GM13976 (cell line): ENCODE results near the gene POLR3A.

Experiments used
- DNase-seq: peaks from one replicate; pipeline ENCODE4 v3.0.0; 2012; ENCODE audit warnings: low spot score
- CTCF ChIP-seq: IDR thresholded peaks from 2 replicates; pipeline ENCODE4 v1.5.1; 2012; ENCODE audit warnings: borderline replicate concordance, mild to moderate bottlenecking; ENCODE audit not compliant: insufficient read depth; ENCODE audit errors: extremely low read depth, missing control alignments, control extremely low read depth
- in situ Hi-C: fragments of 300-500 bp; cut with MboI; formaldehyde crosslinking; loops from one replicate; pipeline ENCODE4 v1.12.0; 2022; ENCODE audit warnings: low sequenced_read_pairs, mixed read lengths, inconsistent platforms; ENCODE audit not compliant: unreplicated experiment

POLR3A gene

GRCh38 chr10:78021201-78021600, 8.1 kb downstream of the POLR3A start:
- DNase-seq = no peak
- in situ Hi-C loops = no loop called here
- TF ChIP-seq CTCF = no peak

GRCh38 chr10:78019264-78019663, 10.1 kb downstream of the POLR3A start:
- TF ChIP-seq CTCF = no peak
- in situ Hi-C loops = no loop called here
- DNase-seq = no peak

- no peak for DNase-seq
- in situ Hi-C loops = no loop called here
- TF ChIP-seq CTCF = no peak
Observed at GRCh38 chr10:78017856-78018255, 11.5 kb downstream of the POLR3A start.

GRCh38 chr10:78015546-78015945, 13.8 kb downstream of the POLR3A start:
- in situ Hi-C loops = no loop called here
- TF ChIP-seq CTCF = no peak
- no peak for DNase-seq

GRCh38 chr10:78013564-78013963, 15.8 kb downstream of the POLR3A start:
- in situ Hi-C loops = no loop called here

GRCh38 chr10:78011065-78011464, 18.2 kb downstream of the POLR3A start:
- no peak for DNase-seq
- no peak for TF ChIP-seq CTCF
- in situ Hi-C loops = no loop called here

More at GRCh38 chr10:78013564-78013963, 15.8 kb downstream of the POLR3A start:
- DNase-seq = no peak
- TF ChIP-seq CTCF = no peak

GRCh38 chr10:78010278-78010677, 19.0 kb downstream of the POLR3A start:
- in situ Hi-C loops = no loop called here

More at GRCh38 chr10:78010278-78010677, 19.0 kb downstream of the POLR3A start:
- DNase-seq = no peak
- TF ChIP-seq CTCF = no peak
